CD4-positive, alpha-beta T cell treated with Interleukin-10 for 1 hour (primary cell): Measurements from ENCODE around the gene SMS.

Experiments used
- DNase-seq: peaks from one replicate; pipeline ENCODE4 v3.0.0-alpha.2; 2020

The SMS gene

DNA sequence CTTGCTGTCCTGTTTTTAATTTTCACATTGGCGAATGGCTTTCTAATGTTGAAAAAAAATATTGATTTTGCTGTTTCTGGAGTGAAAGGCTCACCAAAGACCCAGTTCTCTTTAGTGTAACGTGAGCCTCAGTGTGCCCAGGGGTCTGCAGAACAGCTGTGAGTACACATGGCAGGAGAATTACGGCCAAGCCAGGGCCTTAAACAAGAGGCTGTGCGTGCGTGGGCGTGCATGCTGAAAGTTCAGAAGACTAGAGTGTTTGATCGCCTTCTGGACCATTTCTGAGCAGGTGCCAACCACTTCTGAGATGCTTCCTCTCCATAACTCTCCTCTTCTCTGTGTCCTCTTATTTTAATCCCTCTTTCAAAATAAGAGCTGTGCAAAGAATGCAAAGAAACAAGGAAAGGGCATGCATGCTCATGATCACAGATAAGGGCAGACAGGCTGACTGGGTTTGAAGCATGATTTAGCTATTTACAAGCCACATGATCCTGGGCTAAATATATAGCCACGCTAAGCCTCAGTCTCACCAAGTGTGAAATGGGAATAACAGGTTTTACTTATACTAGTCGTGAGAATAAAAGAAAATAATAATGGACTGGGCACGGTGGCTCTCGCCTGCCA is 101.5 kb downstream of the SMS start:
- no peak for DNase-seq

DNA sequence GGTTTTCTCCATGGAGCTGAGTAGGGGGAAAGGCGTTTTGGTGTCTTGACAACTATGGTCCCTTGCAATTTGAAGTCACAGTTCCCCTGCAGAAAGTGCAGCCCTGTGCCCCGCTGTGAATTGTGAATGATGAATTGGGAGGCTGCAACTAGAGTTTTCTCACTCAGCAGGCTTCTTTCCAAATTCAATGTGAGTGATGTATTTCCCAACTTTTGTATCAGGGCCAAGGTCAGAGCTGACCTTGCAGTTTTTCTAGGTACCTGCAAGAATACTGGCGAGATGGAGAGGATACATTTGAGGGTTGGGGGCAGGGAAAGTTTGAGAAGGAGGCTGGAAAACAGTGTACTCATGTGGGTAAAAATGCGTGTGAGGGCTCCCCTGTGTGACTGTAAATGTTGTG is 103.4 kb downstream of the SMS start:
- DNase-seq: no peak
